ENCODE data around the gene CTNND1. TPM values are rescaled to one million over a fixed set of nuclear protein-coding genes. Genes with fewer than 3 reads are reported as not detected.

The CTNND1 gene
- total and polyA plus RNA-seq, 2 of the 8 experiments (the other 6 are each of a cell fraction or from before 2014, with no cell fraction given): 91.9 to 164 TPM

- 88 to 100% methylated on average over 1 to 3 of the region's 3 CpGs for WGBS, 2 experiments (ENCODE audit: extremely low coverage in 1 of 2, insufficient coverage in 1 of 2, insufficient read length in 1 of 2, insufficient replicate concordance in 2 of 2, low coverage in 1 of 2, low lambda C conversion rate in 2 of 2, missing lambda C conversion rate in 1 of 2)
- no peaks in the 10 kb centered on the region for H3K27me3 ChIP-seq (replicated peaks in 1 of 4; ENCODE audit: control insufficient read depth in 3 of 4, extremely low read depth in 1 of 4, insufficient read depth in 3 of 4, low read length in 3 of 4)
These were observed 9.8 kb downstream of the CTNND1 start for GRCh38 chr11:57771365-57771764.

More at GRCh38 chr11:57771365-57771764, 9.8 kb downstream of the CTNND1 start:
- Histone ChIP-seq H3K14ac (ENCODE audit: insufficient read length) (no peak overlapping the region), H3K23ac (ENCODE audit: insufficient read length) (no peak overlapping the region), H3K9me3 (ENCODE audit: insufficient read depth in 2 of 2, low read depth in 1 of 2, low read length in 1 of 2) (no peaks in the 10 kb centered on the region), H2AFZ (ENCODE audit: low read length) (no peak overlapping the region), H4K20me1 (replicated peaks in 1 of 2; ENCODE audit: control insufficient read depth in 1 of 2, insufficient read depth in 2 of 2, low read length in 2 of 2) (peaks cover 5 to 22% of the 10 kb centered on the region in 2 experiments), H3K18ac (ENCODE audit: extremely low read depth, low read length) (no peak overlapping the region), H3K4me3 (ENCODE audit: extremely low read depth in 1 of 4, insufficient read depth in 2 of 4, low read depth in 3 of 4, low read length in 4 of 4) (no peak overlapping the region), H2BK12ac (ENCODE audit: low read depth, low read length) (no peak overlapping the region), H3K4me2 (ENCODE audit: insufficient read depth in 1 of 2, low read depth in 2 of 2, low read length in 2 of 2) (no peak overlapping the region), H2AK5ac (ENCODE audit: low read depth, low read length) (no peak overlapping the region), H3K36me3 (ENCODE audit: control insufficient read depth in 2 of 4, insufficient read depth in 4 of 4, low read length in 3 of 4) (no peaks in the 10 kb centered on the region), H3K4me1 (replicated peaks in 1 of 4; ENCODE audit: control insufficient read depth in 3 of 4, insufficient read depth in 4 of 4, low read length in 3 of 4) (peaks cover 9 to 14% (median 12%) of the 10 kb centered on the region in 4 experiments), H4K91ac (replicated peaks; ENCODE audit: insufficient read length, low read length) (no peak overlapping the region), H2BK5ac (ENCODE audit: low read depth, low read length) (no peak overlapping the region), H2BK120ac (replicated peaks; ENCODE audit: low read depth, low read length) (no peak overlapping the region), H3K4ac (replicated peaks; ENCODE audit: insufficient read length, low read depth, low read length) (no peak overlapping the region), H4K8ac (ENCODE audit: extremely low read depth, insufficient read depth, low read length) (no peak overlapping the region), H3K9ac (replicated peaks in 1 of 4; ENCODE audit: extremely low read depth in 1 of 4, low read depth in 3 of 4, low read length in 3 of 4) (no peak overlapping the region), H3K79me2 (ENCODE audit: control insufficient read depth in 1 of 2, insufficient read depth in 2 of 2, low read length in 2 of 2) (peaks cover 53 to 95% of the 10 kb centered on the region in 2 experiments), H2BK15ac (ENCODE audit: low read length) (no peak overlapping the region), H3K56ac (replicated peaks; ENCODE audit: insufficient read length, low read depth, low read length) (no peak overlapping the region), H3K23me2 (ENCODE audit: low read depth, low read length) (no peaks in the 10 kb centered on the region; the same call in 1 of the 2 replicates), H4K5ac (ENCODE audit: insufficient read length, low read depth, low read length) (no peak overlapping the region), H3K27ac (ENCODE audit: low read depth, low read length) (no peak overlapping the region), H2BK20ac (ENCODE audit: low read length) (no peak overlapping the region), H3K79me1 (ENCODE audit: low read depth, low read length) (peaks cover 13% of the 10 kb centered on the region)
- DNase-seq (ENCODE audit: low read depth in 1 of 2, low spot score in 2 of 2) (no peak), FAIRE-seq (no peak)
- TF ChIP-seq TCF12 (IDR thresholded peaks at IDR 0.05; ENCODE audit: low read depth, low read length): no peak
- ChIA-PET CTCF (ENCODE audit: partially characterized antibody) (interaction anchor here (0.7 to 1.6 kb wide), 3 partner anchors 20 to 29 kb away, joined by 3 to 6 read pairs (median 4); partner anchors contain the start of gene BTBD18), POLR2A (ENCODE audit: partially characterized antibody) (interaction anchor here (1.2 to 14.4 kb wide), 6 partner anchors 9 to 130 kb away, joined by 3 to 329 read pairs (median 4); partner anchors contain the start of genes CTNND1 and SELENOH)
